HG03095 (cell line): ENCODE data around the gene DUSP2.
"Not testable (repeated sequence)": the region's sequence is repeated elsewhere in the genome, so short reads cannot be mapped to it uniquely, and the experiment has no call there.

Experiments used
- ATAC-seq: cut with Tn5 transposase; IDR thresholded peaks from one replicate; pipeline ENCODE4 v1.9.1; 2021; ENCODE audit warnings: moderate library complexity; ENCODE audit not compliant: unreplicated experiment

DUSP2 gene

DNA sequence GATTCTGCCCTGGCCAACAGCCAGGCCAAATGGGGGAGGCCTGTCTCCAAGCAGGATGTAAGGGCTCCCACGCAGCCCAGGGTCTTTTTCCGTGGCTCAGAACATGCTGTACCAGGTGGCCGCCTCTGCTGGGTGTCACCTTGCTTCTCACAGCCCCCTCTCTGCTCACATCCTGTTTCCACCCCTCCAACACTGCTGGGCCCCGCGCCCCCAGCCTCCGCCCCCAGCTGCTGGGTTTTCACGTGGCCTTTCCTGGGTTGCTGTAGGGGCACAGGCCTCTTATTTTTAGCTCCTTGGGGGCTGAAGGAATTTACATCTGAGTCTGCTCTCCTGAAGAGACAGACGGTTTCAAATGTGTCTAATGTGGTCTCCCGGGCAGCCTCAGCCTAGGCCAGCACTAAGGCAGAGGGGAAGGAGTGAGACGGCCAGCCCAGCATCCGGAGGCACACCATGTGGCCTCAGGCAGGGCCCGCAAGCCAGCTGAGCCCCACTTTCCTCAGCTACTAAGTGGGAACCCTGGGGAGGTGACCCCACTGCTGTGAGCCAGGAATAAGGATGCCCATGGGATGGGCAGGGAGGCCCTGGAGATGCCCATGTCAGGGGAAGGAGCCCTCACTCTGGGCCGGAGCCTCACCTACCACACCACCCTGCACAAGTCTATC, 18.7 kb upstream of the DUSP2 start:
- peak; percentile 52 for ATAC-seq

DNA sequence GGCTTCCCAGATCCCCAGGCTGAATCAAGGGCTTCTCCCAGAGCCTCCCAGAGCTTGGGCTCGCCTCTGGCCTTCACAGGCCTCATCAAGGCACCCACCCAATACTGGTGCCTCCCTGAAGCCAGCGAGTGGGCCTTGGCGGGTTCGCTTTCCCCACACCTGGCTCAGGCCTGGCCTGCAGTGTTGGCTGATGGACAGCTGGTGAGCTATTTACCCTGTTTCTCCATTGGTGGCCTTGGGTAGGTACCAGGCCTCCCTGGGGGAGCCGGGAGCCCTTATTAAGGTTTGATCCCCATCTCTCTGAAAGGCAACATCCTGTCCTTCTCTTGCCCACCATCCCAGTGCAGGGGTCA, 18.2 kb upstream of the DUSP2 start:
- ATAC-seq, result no peak

DNA sequence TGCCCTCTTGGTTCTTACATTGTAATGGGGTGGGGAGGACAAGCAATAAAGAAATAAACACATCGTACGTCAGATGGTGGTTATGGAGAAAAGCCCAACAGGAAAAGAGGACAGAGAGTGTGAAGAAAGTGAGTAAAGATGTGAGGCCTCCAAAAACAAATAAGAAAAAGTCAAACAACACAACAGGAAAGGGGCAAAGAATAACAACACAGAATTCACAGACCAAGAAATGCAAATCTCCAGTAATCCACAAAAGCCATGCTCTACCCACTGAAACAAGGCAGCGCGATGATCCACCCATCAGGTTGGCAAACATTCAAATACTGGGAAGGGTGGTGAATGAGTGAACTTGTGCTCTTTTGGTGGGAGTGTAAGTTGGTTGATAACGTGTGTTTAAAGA, 16.7 kb upstream of the DUSP2 start:
- ATAC-seq, result no peak

DNA sequence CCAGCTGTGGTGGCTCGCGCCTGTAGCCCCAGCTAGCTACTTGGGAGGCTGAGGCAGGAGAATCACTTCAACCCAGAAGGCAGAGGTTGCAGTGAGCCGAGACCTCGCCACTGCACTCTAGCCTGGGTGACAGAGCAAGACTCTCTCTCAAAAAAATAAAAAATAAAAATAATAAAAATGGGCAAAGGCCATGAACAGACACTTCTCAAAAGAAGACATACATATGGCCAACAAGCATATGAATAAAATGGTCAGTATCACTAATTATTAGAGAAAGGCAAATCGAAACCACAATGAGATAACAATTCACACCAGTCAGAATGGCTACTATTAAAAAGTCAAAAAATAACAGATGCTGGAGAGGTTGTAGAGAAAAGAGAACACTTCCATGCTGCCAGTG, 15.1 kb upstream of the DUSP2 start:
- ATAC-seq, result not testable (repeated sequence)

DNA sequence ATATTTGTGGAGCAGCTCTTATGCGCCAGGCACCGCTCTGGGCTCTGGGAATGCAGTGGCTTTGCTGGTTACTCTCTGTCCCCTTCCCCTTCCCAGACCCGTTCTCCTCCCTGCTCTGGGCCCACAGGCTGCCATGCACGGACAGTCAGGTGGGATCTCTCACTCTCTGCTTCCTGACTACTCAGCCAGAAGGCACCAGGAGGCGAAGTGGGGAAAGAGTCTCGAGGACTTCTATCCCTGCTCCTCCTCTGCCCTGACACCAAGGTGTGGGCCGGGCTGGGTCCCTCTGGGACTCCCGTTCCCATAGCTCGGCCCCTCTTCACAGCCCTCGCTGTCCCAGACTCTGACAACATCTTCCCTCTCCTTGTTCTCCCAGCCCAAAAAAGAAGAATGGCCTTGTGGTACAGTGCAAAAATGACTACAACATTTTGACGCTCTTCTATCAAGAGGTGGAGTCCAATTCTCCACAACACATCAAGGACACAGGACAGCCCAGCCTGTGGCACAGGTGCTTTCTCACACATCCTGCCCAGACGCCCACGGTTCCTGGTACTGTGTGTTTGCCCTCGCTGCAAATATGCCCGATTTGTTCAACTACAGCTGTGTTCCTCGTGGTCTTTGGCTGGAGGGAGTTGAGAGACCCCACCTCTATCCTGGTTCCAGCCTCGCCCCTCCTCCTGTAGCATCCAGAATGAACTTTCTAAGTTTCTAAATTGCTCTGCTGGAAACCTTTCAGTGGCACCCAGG, 14.0 kb upstream of the DUSP2 start:
- ATAC-seq, result no peak

DNA sequence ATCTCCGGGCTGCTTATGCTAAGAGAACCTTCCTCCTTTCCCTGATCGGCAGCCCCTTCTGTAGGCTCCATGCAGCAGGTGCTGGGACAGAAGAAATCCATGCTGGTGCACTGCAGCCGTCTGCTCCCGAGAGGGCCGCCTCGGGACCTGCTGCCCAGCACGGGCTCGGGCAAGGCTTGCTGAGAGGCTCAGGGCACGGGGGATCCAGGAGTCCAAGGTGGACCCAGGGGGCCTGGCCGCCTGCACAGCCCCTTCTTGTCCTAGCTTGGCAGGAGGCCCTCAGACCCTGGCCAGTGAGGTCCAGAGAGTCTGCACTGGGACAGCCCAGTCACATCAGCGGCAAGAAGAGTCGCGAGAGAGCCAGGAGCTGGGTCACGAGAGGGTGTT, 13.3 kb upstream of the DUSP2 start:
- no peak for ATAC-seq

DNA sequence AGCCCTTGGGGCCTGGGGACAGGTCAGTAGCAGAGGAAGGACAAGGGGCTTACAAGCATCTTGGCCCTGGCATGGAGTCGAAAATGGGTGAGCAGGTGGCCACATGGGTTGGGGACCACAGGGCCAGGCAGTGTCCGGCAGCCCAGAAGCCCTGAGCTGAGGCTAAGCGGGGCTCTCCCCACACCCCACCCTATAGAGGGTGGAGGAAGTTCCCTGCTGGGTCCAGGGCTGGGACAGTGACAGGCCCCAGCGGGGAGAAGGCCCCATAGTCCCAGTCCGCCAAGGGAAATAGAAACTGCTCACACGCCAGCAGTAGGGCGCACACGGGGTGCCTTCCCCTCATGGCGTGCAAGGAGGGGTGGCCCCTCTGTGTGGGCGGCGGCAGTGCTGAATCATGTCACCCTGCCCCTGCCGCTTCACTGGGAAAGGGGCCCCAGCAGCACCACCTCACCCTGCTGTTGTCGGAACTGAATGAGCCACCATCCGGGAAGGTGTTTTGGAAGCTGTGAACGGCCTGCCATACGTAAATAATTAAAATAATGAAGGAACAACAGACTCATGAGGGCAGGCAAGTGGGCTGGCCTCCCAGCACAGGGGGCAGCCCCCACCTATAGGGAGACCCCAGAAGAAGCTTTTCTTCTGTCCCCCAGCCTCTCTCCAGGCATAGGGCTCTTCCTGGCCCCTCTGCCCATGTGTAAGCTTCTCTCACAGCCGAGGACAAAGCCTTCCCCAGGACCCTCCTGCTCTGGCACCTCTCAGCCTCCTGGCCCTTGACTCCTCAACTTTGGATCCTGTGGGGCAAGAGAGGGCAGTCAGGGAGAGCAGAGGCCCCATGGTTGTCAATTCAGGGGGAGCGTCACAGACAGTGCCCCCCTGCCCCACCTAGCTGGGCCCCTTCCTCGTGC, 12.7 kb upstream of the DUSP2 start:
- peak; percentile 57 for ATAC-seq

DNA sequence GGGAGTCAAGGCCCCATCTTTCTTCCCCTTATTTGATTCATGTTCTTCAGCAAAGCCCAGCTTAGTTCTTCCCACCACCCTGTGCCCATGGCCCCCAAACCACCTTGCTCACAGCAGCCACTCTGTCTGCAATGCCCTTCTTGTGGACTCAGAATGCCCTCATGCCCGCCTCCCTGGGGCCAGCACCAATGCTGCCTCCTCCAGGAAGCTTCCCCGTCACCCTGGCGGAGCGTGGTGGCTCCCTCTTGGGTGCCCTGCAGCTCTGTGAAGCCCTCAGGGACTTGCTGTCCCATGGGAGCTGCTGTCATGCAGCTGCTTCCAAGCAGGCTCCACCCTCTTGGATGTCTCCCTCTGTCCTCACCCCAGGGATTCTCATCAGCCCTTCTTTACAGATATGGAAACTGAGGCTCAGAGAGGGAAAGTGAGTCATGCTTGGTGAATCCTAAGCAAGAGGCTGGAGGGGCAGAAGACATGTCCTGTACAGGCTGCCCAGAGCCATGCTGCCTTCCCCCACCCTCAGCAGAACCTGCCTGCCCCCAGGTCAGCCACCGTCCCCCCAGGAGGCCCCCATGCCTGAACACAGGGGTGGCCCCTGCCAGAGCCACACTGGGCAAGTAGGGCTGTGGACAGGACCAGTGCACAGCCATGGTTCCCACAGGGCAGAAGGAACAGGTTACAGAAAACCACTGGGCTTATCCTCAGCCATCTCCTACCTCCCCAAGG, 11.8 kb upstream of the DUSP2 start:
- peak; percentile 40 for ATAC-seq

DNA sequence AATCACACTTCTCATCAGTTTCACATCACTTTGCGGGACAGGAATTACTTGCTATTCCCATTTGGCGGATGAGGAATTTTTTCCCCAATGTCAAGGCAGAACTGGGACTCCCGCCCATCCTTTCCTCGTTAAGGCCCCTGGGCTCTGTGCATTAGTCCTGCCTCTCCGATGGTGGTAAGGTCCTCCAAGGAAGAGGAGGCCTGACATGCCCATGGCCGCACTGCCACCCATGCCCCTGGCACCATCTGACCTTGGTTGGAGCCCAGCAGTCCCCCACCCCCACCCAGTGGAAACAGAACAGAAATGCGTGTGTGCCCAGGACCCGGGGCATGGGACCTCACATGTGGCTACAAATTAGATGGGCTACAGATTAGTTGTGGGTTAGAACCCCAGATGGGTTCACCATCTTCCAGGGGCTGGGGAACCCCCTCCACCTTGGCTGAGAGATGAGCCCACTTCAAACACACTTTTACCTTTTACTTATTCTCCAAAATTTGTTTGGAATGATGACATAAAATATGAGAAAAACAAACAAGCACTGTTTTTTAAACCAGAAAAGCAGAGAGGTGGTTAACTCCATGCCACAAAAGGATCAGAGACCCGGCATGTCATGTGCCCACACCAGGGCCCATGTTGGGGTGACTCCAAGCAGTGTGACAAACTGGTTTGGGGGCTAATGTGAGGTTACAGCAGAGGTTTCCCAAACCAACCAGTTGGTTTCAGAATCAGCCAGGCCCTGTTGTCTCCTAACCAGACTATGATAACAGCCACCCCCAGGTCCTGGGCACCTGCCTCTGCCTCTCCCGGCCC, 11.0 kb upstream of the DUSP2 start:
- no peak for ATAC-seq

DNA sequence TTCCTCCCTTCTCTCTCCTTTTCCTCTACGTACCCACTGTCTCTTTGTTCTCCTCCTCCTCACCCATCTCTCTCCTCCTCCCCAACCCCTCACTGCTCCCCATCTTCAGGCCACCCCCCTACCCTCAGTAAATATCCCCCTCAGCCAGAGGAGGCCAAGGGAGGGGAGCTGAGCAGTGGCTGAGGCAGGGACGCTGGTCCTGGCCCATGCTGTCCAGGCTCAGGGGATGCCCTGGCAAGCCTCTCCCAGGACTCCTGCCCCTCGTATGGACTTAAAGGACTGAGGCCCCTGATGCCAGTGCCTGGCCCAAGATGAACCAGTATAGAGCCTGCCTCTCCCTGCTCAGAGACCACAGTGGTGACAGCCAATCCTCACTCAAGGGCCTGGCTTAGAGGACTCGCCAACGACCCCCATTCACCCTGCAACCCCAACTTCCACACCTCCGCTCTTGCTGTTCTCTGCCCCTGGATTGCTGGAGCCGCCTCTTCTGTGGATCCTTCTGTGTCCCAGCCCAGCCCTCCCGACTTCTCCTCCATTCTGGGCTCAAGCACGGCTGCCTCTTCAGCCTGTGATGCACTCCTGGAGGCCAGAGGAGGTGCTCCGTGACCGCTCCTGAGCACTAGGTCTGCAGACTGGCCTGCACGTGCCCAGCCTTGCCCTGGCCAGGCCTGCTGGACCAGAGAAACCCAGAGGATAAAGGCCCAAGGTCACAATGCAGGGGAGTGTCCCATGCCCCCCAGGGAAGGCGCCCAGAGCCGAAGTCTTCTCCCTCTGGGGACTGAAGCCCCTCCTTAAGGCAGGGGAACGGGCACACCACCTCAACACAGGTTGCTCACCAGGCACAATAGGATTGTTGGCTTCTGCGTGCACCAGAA, 9.5 kb upstream of the DUSP2 start:
- ATAC-seq, result no peak

DNA sequence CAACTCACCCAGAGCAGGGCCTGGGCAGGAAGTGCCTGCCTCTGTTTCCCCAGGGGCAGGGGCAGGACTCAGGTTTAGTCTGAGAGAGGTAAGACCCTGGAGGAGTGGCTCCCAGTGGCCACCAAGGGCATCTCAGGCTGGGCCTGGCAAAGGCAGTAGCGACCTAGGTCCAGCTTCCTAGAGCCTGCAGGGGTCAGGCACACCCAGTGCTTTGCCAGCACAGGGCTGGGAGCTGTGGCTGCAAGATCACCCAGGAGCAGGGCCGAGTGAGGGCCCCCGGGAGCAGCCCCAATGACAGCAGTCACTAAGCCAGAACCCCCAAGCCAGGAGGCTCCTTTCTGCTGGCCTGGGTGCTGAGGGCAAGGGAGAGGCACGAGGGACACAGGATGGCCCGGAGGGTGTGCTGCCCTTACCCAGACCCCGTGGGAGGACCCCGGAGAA, 8.8 kb upstream of the DUSP2 start:
- ATAC-seq, result no peak

DNA sequence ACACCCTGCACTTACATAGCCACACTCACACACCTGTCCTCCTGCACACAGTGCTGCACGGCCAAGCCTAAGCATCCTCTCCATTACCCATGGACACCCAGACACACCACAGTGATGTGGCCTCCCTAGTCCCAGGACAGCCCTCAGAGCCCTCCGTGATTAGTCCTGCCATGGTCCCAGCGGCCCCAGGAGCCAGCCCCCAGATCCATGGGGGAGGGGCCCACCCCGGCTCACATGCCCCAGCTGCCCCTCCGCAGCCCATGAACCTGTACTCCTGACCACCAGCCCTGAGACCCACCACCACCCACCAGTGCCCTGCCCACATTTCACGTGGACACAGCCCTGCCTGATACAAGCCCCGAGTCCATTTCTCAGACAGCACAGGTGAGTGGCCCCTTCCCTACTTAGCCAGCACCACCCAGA, 8.1 kb upstream of the DUSP2 start:
- no peak for ATAC-seq

DNA sequence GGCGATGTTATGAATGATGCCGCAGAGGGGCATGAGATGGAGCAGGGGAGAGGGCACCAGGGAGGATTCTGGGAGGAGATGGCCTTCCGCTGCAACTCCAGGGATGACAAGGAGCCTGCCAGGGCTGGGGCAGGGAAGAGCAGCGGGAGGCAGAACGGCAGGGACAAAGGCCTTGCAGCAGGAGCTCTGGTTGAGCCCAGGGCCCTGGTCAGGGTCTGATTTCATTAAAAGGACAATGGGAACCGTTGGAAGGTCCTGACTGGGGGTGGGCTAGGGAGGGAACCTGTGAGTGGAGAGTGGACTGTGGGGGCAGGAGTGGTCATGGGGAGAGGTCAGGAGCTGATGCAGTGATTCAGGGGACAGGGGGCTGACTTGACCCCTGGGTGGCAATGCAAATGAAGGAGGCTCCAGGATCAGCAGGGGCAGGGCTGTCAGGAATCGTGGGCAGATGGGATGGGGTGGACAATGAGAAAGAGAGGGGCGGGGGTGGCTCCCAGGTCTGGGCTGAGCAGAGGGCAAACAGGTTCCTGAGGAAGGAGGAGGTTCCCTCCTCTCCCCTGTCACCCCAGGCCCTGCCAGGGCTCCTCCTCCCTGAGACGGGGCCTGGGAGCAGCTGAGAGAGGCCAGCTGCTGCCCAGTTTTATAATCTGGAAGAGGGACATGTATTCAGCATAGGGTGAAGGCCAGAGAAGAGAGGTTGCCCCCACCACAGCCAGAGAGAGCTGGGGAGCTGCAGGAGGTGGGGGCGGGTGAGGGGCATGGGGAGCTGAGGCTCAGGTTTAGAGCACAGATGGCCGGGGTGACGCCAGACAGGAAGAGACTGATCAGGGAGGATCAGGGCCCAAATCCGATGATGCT, 7.3 kb upstream of the DUSP2 start:
- no peak for ATAC-seq

DNA sequence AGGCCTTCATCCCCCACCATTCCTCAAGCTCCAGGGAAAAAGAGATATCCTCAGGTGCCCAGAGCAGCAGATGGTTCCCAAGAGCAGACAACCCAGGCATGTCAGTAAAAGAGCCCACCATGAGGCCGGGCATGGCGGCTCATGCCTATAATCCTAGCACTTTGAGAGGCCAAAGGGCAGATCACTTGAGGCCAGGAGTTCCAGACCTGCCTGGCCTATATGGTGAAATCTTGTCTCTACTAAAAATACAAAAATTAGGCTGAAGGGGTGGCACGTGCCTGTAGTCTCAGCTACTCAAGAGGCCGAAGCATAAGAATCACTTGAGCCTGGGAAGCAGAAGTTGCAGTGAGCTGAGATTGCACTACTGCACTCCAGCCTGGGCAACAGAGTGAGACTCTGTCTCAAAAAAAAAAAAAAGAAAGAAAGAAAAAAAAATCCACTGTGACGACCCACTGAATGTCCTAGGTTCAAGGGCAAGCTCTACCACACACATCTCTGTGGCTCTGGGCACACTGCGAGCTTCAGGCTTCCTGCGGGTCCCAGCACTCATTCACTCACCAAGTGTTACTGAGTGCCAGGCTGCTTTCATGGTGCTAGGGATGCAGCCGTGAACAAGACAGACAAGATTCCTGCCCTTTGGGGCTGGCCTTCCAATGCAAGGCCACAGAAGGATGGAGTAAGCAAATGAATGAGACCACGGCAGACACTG, 6.5 kb upstream of the DUSP2 start:
- ATAC-seq, result no peak

DNA sequence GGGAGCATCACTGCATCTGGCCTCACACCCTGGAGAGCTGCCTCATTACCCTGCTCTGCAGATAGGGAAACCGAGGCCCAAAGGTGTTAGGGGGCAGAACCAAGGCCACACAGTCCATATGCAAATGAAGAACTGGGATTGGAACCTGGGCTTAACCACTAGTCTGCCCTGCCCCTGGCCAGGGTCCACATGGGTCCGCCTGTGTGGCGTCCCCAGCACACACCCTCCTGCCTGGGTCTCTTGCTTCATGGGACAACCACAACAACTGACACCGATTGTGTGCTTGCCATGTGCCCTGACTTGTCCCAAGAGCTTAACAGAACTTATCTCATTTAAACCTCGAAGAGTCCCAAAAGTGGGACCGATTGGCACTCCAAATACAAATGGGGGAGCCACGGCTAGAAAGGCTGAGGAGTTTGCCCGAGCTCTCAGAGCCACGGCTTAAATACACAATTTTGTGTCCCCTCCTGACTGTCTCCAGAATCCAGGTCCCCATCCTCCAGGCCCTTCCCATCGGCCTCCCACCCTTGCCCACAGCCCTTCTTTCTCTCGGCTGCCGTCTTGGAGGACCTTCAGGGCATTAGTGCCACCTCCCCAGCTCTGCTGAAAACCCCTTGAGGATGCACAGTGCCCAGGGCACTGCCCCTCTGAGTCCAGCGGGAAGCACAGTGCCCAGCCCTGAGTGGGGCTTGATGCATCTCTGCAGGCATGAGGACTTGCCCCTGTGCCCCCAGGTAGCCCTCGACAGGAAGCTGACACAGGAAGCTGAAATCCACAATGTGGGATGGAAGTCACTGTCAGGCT, 5.8 kb upstream of the DUSP2 start:
- no peak for ATAC-seq

DNA sequence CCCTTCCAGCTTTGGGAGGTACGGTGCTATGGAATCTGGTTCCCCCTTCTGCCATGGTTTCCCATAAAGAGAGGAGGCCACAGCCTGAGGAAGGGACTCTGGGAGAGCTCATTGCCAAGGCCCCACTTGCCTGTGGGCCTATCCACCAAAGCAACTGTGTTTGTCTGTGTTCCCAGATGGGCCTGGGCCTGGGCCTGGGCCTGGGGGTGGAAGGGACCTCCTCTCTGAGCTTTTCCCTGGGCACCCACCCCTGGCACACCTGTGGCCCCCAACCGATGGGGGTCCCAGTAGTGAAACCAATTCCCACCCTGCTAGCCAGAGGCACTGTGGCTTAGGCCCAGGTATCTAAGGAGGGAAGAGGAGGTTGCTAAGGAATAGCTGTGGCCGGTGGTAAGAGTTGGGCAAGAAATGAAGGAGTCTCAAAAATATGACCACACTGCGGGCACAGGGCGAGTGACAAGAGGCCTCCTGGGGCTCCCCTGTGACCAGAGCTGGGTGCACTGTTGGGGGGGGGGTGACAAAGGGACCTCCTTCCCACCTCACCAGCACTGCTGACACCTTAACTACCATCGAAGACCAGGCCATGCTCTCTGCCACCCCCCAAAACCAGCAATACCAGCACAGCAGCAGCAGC, 4.9 kb upstream of the DUSP2 start:
- ATAC-seq, result no peak
